Stimulated activated CD4-positive, alpha-beta T cell treated with anti-CD3 and anti-CD28 coated beads, TNF-alpha, amount 100 ng/mL, for 1 hour (primary cell): ENCODE data around the gene KRTAP5-1.
"Not testable (repeated sequence)": the region's sequence is repeated elsewhere in the genome, so short reads cannot be mapped to it uniquely, and the experiment has no call there.

Source experiments
- DNase-seq, 3 donors: peaks; one replicate each; pipeline ENCODE4 v3.0.0-alpha.2; 2020; ENCODE audit warnings: low read depth in 3 of 3, low spot score in 1 of 3

Gene KRTAP5-1

GRCh38 chr11:1584661-1585370, at the start of gene KRTAP5-1:
Gene KRTAP5-1, minus strand, starts transcription at chr11:1585283. Its CDS starts 34 bp downstream, at chr11:1585249.
- not testable (repeated sequence) for DNase-seq

GRCh38 chr11:1633864-1634263, 48.8 kb upstream of the KRTAP5-1 start:
- DNase-seq: no peak

GRCh38 chr11:1632053-1632714, 47.1 kb upstream of the KRTAP5-1 start:
- no peak for DNase-seq

DNA sequence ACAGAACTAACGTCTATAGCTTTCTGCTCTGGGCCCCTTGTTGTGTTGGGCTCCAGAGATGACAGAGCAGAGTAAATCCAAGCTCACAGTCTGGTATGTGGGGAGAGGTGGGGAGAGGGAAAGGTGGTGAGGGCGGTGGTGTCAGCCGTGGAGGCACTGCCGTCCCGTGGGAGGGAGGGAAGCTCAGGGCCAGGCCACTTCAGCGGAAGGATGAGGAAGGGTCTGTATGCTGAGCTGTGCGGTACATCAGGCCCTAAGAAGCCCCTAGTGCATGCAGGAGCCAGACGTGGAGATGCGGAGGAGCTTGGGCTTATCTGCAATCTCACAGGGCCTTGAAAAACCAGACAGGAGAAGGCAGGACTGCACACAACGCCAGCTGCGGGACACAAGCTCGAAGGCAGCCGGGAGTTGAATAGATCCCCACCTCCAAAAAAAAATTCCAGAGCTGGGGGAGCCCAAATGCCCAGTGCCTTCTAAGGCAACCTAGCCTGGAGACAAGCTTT, 46.0 kb upstream of the KRTAP5-1 start:
- no peak for DNase-seq

GRCh38 chr11:1630271-1630670, 45.2 kb upstream of the KRTAP5-1 start:
- no peak for DNase-seq

DNA sequence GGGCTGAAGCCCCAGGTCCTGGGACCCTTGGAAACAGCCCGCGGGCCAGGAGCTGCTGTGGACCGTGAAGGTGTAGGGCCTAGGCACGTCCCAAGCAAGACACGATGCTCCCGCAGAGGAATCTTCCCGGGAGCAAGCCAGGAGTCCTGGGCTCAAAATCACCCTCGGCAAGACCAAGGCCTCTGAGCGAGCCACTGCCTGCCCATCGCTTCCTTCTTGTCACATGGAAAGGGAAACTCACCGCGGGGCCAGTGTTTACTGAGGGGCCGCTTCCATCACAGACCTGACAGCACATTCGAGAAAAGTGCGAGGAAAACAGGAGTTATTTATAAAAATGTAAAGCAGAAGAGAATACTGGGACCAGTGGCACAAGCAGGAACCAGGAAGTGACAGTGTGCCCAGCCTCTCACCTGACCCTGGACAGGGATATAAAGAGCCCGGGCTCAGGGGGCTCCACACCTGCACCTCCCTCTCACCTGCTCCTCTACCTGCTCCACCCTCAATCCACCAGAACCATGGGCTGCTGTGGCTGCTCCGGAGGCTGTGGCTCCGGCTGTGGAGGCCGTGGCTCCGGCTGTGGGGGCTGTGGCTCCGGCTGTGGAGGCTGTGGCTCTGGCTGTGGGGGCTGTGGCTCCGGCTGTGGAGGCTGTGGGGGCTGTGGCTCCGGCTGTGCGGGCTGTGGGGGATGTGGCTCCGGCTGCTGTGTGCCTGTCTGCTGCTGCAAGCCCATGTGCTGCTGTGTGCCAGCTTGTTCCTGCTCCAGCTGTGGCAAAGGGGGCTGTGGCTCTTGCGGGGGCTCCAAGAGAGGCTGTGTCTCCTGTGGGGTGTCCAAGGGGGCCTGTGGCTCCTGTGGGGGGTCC, 44.5 kb upstream of the KRTAP5-1 start, which contains the start of gene KRTAP5-5:
Gene KRTAP5-5 (plus strand): TSS at position 450 of the 860 bp plus-strand sequence. CDS start 66 bp downstream, at position 516.
- DNase-seq: no peak

- peak in 2 of 3 donors; percentile 37 to 51 for DNase-seq
These were observed 43.6 kb upstream of the KRTAP5-1 start for GRCh38 chr11:1628506-1629325.

DNA sequence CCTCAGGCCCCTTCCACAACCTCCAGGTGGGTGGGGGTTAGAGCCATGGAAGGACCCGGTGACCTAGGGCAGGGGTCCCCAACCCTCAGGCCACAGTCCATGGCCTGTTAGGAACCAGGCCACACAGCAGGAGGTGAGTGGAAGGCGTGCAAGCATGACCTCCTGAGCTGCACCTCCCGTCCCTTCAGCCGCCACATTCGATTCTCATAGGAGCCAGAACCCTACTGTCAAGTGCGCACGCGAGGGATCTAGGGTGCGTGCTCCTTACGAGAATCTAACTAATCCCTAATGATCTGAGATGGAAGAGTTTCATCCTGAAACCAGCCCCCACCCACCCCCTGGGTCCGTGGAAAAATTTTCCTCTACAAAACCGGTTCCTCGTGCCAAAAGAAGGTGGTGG, 40.5 kb upstream of the KRTAP5-1 start:
- no peak for DNase-seq

GRCh38 chr11:1624621-1625020, 39.5 kb upstream of the KRTAP5-1 start:
- DNase-seq: no peak

- no peak for DNase-seq
These were observed 38.6 kb upstream of the KRTAP5-1 start for GRCh38 chr11:1623716-1624115.

DNA sequence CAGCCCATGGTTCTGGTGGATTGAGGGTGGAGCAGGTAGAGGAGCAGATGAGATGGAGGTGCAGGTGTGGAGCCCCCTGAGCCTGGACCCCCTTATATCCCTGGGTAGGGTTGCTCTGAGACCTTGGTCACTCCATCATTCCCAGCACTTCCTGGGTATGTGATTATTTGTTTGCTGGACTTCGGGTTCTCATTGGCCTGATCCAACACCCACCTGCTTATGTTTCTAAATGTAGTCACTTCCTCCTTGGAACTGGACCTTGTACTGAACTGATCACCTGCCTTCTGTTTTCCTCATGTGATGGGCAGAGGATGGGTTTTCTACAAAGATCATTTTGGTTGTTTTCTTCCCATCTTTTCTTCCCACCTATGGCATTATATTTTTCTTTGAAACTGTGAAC, 37.0 kb upstream of the KRTAP5-1 start, which contains the start of gene KRTAP5-4:
Gene KRTAP5-4 (minus strand): TSS at position 53 of the 400 bp plus-strand sequence. CDS start 45 bp downstream, at position 8.
- DNase-seq: no peak

DNA sequence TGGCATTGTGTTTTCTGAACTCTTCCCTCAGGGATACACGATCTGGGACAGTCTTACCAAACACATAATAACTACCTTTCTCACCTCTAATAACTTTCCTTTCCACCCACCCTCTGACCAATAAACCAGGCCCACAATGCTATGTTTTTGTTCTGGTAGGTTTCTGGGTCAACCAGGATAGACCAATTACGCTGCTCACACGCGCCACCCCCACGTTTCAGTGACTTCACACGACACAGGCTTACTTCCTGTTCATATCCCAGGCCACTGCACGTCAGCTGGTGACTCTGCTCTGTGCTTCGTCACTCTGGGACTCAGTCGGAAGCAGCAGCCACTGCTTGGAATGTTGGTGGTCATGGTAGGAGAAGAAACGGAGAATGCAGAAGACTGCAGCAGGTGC, 34.4 kb upstream of the KRTAP5-1 start:
- DNase-seq: no peak

- DNase-seq: no peak
These were observed 33.1 kb upstream of the KRTAP5-1 start for GRCh38 chr11:1618231-1618630.

- DNase-seq: no peak
These were observed 23.3 kb upstream of the KRTAP5-1 start, which contains the start of gene KRTAP5-3 for GRCh38 chr11:1608363-1608762. Gene KRTAP5-3, minus strand, starts transcription at chr11:1608463. Its CDS starts 78 bp downstream, at chr11:1608385.

DNA sequence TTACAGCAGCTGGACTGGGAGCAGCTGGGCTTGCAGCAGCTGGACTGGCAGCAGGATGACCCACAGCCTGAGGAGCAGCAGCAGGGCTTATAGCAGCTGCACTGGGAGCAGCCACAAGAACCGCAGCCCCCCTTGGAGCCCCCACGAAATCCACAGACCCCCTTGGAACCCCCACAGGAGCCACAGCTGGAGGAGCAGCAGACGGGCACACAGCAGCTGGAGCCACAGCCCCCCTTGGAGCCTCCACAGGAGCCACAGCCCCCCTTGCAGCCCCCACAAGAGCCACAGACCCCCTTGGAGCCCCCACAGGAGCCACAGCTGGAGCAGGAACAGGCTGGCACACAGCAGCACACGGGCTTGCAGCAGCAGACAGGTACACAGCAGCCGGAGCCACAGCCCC, 22.8 kb upstream of the KRTAP5-1 start:
- DNase-seq: not testable (repeated sequence)

GRCh38 chr11:1607156-1607845, 22.2 kb upstream of the KRTAP5-1 start:
- not testable (repeated sequence) for DNase-seq

GRCh38 chr11:1605923-1606322, 20.8 kb upstream of the KRTAP5-1 start:
- not testable (repeated sequence) for DNase-seq

DNA sequence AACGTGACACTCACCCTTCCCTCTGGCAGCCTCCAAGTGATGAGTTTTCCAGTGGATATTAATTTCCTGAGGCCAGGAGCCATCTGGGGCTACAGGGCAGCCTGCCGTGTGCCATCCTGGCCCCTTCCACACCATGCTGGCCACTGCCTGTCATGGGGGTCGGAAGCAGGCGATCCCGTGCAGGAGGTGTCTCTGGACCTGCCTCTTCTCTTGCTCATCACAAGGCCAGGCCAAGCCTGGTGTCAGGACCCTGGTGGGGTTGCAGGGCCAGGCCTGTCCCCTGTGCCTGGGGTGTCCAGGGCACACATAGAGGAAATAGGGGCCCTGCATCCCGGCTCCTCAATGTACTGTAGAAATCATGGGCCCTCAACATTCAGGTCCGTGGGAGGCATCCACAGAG, 19.6 kb upstream of the KRTAP5-1 start:
- no peak for DNase-seq

- no peak for DNase-seq
These were observed 19.1 kb upstream of the KRTAP5-1 start for GRCh38 chr11:1604181-1604580.

DNA sequence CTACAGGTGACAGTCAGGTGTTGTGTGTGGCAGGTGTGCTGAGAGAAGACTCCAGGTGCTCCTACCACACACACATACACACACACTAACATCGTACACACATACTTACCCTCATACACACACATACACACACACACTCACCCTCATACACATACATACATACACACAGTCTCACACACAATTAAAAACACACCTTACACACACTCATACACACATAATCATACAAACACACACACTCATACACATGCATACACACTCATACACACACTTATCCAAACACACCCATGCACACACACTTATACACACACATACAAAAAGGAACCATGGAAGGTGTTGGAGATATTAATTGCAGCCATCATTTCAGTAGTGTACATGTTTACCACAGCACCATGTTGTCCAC, 18.5 kb upstream of the KRTAP5-1 start:
- no peak for DNase-seq
